GM23248 (cell line): ENCODE data around the gene HEATR1. TPM values are rescaled to one million over a fixed set of nuclear protein-coding genes. Genes with fewer than 3 reads are reported as not detected.
"Not testable (repeated sequence)": the region's sequence is repeated elsewhere in the genome, so short reads cannot be mapped to it uniquely, and the experiment has no call there.

Experiments
- DNase-seq: peaks from one replicate; pipeline ENCODE4 v3.0.0-alpha.2; 2015
- H2AFZ ChIP-seq: fragments of 200-600 bp; sonication (generic); 2 replicates; pipeline ENCODE4 v1.6.1; 2016; ENCODE audit warnings: antibody characterized with exemption
- H3F3A ChIP-seq: fragments of 200-600 bp; sonication (generic); 2 replicates; pipeline ENCODE4 v1.6.1; 2016; ENCODE audit warnings: mild to moderate bottlenecking, antibody characterized with exemption, mixed run types; ENCODE audit not compliant: insufficient read depth
- H3K27ac ChIP-seq: fragments of 200-600 bp; sonication (generic); 2 replicates; pipeline ENCODE4 v1.5.1; 2016; ENCODE audit warnings: mild to moderate bottlenecking
- H3K27me3 ChIP-seq: fragments of 200-600 bp; sonication (generic); replicated peaks from 2 replicates; pipeline ENCODE4 v1.6.1; 2016; ENCODE audit warnings: mild to moderate bottlenecking; ENCODE audit not compliant: insufficient read depth
- H3K36me3 ChIP-seq: fragments of 200-600 bp; sonication (generic); 2 replicates; pipeline ENCODE4 v1.6.1; 2016; ENCODE audit warnings: low read depth, mild to moderate bottlenecking
- H3K4me1 ChIP-seq: fragments of 200-600 bp; sonication (generic); 2 replicates; pipeline ENCODE4 v1.6.1; 2016; ENCODE audit warnings: mild to moderate bottlenecking; ENCODE audit not compliant: insufficient read depth
- H3K4me2 ChIP-seq: fragments of 200-600 bp; sonication (generic); one replicate; pipeline ENCODE4 v1.6.1; 2016; ENCODE audit warnings: mild to moderate bottlenecking; ENCODE audit not compliant: unreplicated experiment
- H3K4me3 ChIP-seq: fragments of 200-600 bp; sonication (generic); 2 replicates; pipeline ENCODE4 v1.5.1; 2016; ENCODE audit warnings: mild to moderate bottlenecking
- H3K79me2 ChIP-seq: fragments of 200-600 bp; sonication (generic); 2 replicates; pipeline ENCODE4 v1.6.1; 2016; ENCODE audit warnings: mild to moderate bottlenecking; ENCODE audit not compliant: insufficient read depth
- H3K9ac ChIP-seq: fragments of 200-600 bp; sonication (generic); 2 replicates; pipeline ENCODE4 v1.6.1; 2016; ENCODE audit warnings: mild to moderate bottlenecking
- H3K9me2 ChIP-seq: fragments of 200-600 bp; sonication (generic); 2 replicates; pipeline ENCODE4 v1.6.1; 2016; ENCODE audit warnings: mixed run types, mild to moderate bottlenecking, moderate library complexity; ENCODE audit not compliant: insufficient read depth
- H3K9me3 ChIP-seq: fragments of 200-600 bp; sonication (generic); one replicate; pipeline ENCODE4 v1.6.1; 2017; ENCODE audit warnings: low read depth
- H4K20me1 ChIP-seq: fragments of 200-600 bp; sonication (generic); 2 replicates; pipeline ENCODE4 v1.6.0; 2016; ENCODE audit not compliant: insufficient read depth
- EZH2 ChIP-seq: fragments of 200-600 bp; sonication (generic); IDR thresholded peaks from 2 replicates; pipeline ENCODE4 v1.6.1; 2018; ENCODE audit warnings: antibody characterized with exemption, mild to moderate bottlenecking; ENCODE audit not compliant: insufficient read depth, poor library complexity, severe bottlenecking
- EZH2phosphoT487 ChIP-seq: fragments of 200-600 bp; sonication (generic); IDR thresholded peaks from 2 replicates; pipeline ENCODE4 v1.6.1; 2018; ENCODE audit warnings: antibody characterized with exemption, moderate library complexity, mild to moderate bottlenecking, low read depth; ENCODE audit not compliant: insufficient read depth
- WGBS, 2 experiments: methylation state at CpG; one replicate each; pipeline ENCODE4 v1.1.6; 2015 to 2017; ENCODE audit warnings: low lambda C conversion rate in 2 of 2, low coverage in 1 of 2; ENCODE audit errors: missing lambda C conversion rate in 2 of 2; 5-methylcytosine and 5-hydroxymethylcytosine counted together
- in situ Hi-C: fragments of 300-500 bp; cut with MboI; formaldehyde crosslinking; loops from 2 replicates; pipeline ENCODE4 v1.15.0; 2020
- polyA plus RNA-seq: library from polyadenylated mRNA; unstranded; fragments of >200 nt; fragmentation: Nextera tagmentation; extraction: Ambion mirVana; gene quantifications from 2 replicates; pipeline ENCODE4 v1.2.1, GENCODE V29; 2016
- total RNA-seq: library from RNA; depleted of rRNA; stranded (reverse); fragments of >200 nt; shearing (Covaris generic); gene quantifications from 2 replicates; pipeline ENCODE4 v1.2.3, GENCODE V29; 2014

Gene HEATR1
- total and polyA plus RNA-seq, 2 experiments from 2014 or later, result 15.7 to 24.0 TPM

DNA sequence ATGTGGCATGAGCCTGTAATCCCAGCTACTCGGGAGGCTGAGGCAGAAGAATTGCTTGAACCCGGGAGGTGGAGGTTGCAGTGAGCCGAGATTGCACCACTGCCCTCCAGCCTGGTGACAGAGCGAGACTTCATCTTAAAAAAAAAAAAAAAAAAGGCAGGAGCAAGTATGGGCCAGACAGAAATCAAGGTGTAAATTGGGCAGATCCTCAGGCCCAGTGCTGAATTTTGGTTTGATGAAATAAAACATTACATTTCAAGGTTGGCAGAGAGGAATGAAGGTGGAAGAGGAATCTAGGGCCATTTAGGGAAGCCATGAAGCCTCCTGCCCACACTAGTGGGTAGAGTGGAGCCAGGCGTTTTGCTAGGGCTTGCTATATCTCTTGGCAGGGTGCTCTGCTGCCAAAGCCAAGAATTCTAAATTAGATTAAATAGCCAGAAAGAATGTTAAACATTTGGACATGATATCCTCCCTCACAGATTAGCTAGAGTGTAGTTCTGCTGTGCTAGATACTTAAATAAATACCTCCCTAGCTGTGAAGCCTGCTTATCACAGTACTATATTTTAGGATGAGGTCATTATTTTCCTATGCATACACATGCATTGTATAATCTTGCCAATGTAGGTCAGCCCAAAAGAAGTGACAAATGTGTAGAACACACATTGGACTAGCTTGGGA lies 97.2 kb downstream of the HEATR1 start:
- Histone ChIP-seq H3K4me1 (peaks cover 21% of the 10 kb centered on the region), H2AFZ (no peak overlapping the region), H3F3A (peaks cover 5% of the 10 kb centered on the region), H3K9ac (no peak overlapping the region), H3K9me2 (no peaks in the 10 kb centered on the region), H3K36me3 (no peaks in the 10 kb centered on the region), H3K9me3 (no peaks in the 10 kb centered on the region), H4K20me1 (no peaks in the 10 kb centered on the region), H3K27me3 (no peaks in the 10 kb centered on the region), H3K4me3 (no peak overlapping the region), H3K4me2 (no peak overlapping the region), H3K79me2 (no peaks in the 10 kb centered on the region), H3K27ac (no peak overlapping the region)
- DNase-seq, result peak; percentile 52
- 57 to 65% methylated on average over 3 to 5 of the region's 5 CpGs for WGBS, 2 experiments
- TF ChIP-seq EZH2 (no peak), EZH2phosphoT487 (no peak)
- in situ Hi-C loops, result no loop called here

DNA sequence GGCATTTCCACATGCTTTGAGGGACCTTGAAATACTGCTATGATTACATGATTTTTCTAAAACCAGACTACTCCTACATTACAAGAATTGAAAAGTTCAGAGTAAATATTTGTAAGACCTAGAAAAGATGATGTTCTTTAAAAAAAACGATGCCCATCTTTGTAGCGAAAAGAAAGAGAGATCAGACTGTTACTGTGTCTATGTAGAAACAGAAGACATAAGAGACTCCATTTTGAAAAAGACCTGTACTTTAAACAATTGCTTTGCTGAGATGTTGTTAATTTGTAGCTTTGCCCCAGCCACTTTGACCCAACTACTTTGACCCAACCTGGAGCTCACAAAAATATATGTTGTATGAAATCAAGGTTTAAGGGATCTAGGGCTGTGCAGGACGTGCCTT lies 100.0 kb downstream of the HEATR1 start:
- H4K20me1 ChIP-seq, H3K4me3 ChIP-seq, in situ Hi-C loops, H3K9me2 ChIP-seq, H3F3A ChIP-seq, H3K9me3 ChIP-seq, DNase-seq, H3K9ac ChIP-seq, H3K4me2 ChIP-seq, H3K27me3 ChIP-seq, H3K79me2 ChIP-seq, H3K27ac ChIP-seq, H3K36me3 ChIP-seq, H2AFZ ChIP-seq: not testable (repeated sequence)
- WGBS, 2 experiments, result 62 to 73% methylated on average over 3 of the region's 3 CpGs
- peaks cover 21% of the 10 kb centered on the region for H3K4me1 ChIP-seq

GRCh38 chr1:236502972-236503639 lies 101.2 kb downstream of the HEATR1 start:
- peak overlapping the region; percentile 77 for H3K4me2 ChIP-seq
- 21 to 23% methylated on average over 14 to 15 of the region's 15 CpGs for WGBS, 2 experiments
- peak overlapping the region; percentile 52 for H3K27ac ChIP-seq
- H2AFZ ChIP-seq, result peak overlapping the region; percentile 91
- TF ChIP-seq EZH2 (no peak), EZH2phosphoT487 (no peak)
- DNase-seq, result peak; percentile 82
- no peaks in the 10 kb centered on the region for H3K36me3 ChIP-seq
- peak overlapping the region; percentile 55 for H3K9ac ChIP-seq
- in situ Hi-C loops, result no loop called here
- H3K4me1 ChIP-seq, result peaks cover 21% of the 10 kb centered on the region
- H3K9me3 ChIP-seq, result no peaks in the 10 kb centered on the region
- peaks cover 5% of the 10 kb centered on the region for H3F3A ChIP-seq
- H3K4me3 ChIP-seq, result peak overlapping the region; percentile 62
- H3K27me3 ChIP-seq, result no peaks in the 10 kb centered on the region
- no peaks in the 10 kb centered on the region for H3K79me2 ChIP-seq
- no peaks in the 10 kb centered on the region for H3K9me2 ChIP-seq
- H4K20me1 ChIP-seq, result no peaks in the 10 kb centered on the region

DNA sequence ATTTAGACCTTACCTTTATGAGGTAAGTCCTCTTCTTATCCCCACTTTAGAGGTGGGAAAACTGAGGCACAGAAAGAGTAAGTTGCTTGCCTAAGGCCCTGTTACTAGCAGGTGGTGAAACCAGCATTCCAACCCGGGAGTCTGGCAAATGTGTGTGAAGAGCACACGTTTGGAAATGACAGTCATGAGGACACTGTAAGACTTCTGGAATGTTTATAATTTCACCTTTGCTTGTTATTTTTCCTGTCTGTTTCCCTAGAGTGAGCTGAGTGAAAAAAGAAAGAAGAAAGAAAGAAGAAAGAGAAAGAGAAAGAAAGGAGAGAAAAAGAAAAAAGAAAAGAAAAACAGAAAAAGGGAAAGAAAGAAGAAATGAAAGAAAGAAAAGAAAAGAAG lies 101.7 kb downstream of the HEATR1 start:
- peak; percentile 28 for DNase-seq
- Histone ChIP-seq H3F3A (peaks cover 4% of the 10 kb centered on the region), H3K36me3 (no peaks in the 10 kb centered on the region), H3K4me2 (peak overlapping the region; percentile 77), H3K27ac (peak overlapping the region; percentile 52), H3K27me3 (no peaks in the 10 kb centered on the region), H3K4me3 (peak overlapping the region; percentile 62), H3K9me2 (no peaks in the 10 kb centered on the region), H2AFZ (peak overlapping the region; percentile 91), H3K9ac (peak overlapping the region; percentile 55), H3K9me3 (no peaks in the 10 kb centered on the region), H3K4me1 (peaks cover 18% of the 10 kb centered on the region), H4K20me1 (no peaks in the 10 kb centered on the region), H3K79me2 (no peaks in the 10 kb centered on the region)
- WGBS, 2 experiments, result 13 to 18% methylated on average over 2 of the region's 2 CpGs
- TF ChIP-seq EZH2phosphoT487 (no peak), EZH2 (no peak)
- in situ Hi-C loops, result no loop called here
